Jurkat, Clone E6-1 (cell line): Measurements from ENCODE around the gene PLIN5.
"Not testable (repeated sequence)": the region's sequence is repeated elsewhere in the genome, so short reads cannot be mapped to it uniquely, and the experiment has no call there.

Source experiments
- DNase-seq: peaks from one replicate; pipeline ENCODE4 v3.0.0-alpha.2; 2011; ENCODE audit warnings: low read depth, low spot score
- H3K4me3 ChIP-seq: 2 replicates; pipeline ENCODE4 v1.5.1; 2011; ENCODE audit warnings: mild to moderate bottlenecking, low read length, control low read depth, moderate library complexity

The PLIN5 gene

DNA sequence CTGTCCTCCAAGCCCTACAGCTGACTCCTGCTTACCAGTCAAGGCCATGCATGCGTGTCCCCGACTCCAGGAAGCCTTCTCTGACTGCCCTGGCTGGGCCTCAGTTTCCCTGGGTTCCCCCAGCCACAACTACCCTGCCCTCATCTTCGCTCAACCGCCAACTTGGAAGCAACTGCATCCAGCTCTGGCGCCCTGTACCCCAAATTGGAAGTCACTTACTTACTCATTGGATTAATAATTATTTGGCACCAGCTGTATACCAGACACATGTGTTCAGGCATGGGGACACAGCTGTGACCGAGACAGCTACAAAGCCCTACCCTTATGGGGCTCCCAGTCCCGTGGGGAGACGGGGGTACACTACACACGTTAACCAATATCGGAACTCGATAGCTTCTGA, 35.4 kb upstream of the PLIN5 start:
- H3K4me3 ChIP-seq, result no peak overlapping the region
- DNase-seq, result no peak

DNA sequence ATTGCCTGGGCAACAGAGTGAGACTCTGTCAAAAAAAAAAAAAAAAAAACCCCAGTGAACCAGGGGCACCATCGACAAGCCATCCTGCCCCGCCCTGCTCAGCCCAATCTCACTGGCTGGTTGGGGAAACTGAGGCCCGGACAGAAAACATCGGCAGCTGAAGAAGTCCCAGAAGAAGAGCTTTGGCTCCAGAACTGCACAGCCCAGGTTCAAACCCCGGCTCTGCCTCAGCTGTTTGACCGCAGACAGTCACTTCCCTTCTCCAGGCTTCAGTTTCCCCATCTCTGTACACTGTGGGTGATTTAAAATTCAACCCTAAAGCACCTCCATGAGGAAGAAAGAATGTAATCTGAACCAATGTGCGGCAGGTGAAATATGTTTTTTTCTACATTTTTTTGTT, 33.9 kb upstream of the PLIN5 start:
- H3K4me3 ChIP-seq, result no peak overlapping the region
- no peak for DNase-seq

DNA sequence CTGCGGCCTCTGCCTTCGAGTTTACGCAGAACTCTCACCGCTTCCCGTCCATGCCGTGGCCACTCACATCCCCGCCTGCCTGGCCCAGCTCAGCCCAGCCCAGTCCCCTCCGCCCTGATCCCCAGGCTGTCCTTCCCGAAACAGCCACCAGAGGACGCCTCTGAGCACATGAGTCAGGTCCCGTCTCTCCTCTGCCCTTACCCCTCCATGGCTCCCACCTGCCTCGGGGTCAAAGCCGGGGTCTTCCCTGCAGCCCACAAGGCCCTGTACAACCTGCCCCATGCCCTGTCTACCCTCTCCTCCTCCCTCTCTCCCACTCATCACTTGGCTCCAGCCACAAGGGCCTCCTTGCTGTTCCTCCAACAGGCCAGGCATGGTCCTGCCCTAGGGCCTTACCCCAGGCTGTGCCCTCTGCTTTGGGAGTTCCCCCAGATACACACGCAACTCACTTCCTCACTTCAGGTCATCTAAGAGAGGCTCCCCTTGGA, 32.6 kb upstream of the PLIN5 start:
- DNase-seq, result no peak
- no peak overlapping the region for H3K4me3 ChIP-seq

DNA sequence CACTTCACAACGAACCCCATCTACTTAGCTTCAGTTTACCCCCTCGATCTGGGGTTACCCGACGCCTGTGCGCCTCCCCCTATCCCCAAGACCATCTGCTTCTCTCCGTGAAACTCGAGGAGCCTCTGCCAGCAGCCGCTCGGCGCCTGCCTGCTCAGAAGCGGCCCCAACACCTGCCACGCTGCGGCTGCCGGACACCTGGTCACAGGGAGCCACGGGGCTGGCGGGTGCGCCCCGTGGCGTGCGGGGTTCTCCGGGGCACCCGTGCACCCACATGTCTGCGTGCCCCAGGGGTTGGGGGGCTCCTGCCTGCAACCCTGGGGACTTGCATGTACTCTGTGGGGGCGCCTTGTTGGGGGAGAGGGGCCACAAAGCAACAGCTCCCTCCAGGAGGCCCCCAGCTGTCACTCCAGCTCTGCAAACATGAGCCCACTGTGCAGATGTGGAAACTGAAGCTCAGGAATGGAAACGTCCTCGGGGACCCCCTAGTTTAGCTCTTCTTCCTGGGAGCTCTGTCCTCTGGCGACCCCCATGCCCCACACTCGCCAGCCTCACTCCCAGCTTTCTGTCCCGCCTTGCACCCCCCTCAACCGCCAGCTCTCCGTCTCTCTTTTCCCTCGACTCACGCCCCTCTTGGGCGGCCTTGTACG, 31.5 kb upstream of the PLIN5 start:
- no peak for DNase-seq
- no peak overlapping the region for H3K4me3 ChIP-seq

DNA sequence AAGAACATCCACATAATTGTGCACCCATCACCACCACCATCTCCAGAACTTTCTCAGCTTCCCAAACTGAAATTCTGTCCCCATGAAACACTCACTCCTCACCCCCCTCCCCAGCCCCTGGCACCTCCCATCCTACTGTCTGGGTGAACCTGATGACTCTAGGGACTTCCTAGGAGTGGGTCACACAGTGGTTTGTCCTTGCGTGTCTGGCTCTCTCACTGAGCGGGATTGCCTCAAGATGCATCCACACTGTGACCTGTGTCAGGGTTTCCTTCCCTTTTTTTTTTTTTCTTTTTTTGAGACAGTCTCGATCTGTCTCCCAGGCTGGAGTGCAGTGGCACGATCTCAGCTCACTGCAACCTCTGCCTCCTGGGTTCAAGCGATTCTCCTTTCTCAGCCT, 28.5 kb upstream of the PLIN5 start:
- DNase-seq, H3K4me3 ChIP-seq: not testable (repeated sequence)

DNA sequence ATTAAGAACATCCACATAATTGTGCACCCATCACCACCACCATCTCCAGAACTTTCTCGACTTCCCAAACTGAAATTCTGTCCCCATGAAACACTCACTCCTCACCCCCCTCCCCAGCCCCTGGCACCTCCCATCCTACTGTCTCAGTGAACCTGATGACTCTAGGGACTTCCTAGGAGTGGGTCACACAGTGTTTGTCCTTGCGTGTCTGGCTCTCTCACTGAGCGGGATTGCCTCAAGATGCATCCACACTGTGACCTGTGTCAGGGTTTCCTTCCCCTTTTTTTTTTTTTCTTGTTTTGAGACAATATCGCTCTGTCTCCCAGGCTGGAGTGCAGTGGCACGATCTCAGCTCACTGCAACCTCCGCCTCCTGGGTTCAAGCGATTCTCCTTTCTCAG, 27.1 kb upstream of the PLIN5 start:
- not testable (repeated sequence) for DNase-seq, H3K4me3 ChIP-seq

DNA sequence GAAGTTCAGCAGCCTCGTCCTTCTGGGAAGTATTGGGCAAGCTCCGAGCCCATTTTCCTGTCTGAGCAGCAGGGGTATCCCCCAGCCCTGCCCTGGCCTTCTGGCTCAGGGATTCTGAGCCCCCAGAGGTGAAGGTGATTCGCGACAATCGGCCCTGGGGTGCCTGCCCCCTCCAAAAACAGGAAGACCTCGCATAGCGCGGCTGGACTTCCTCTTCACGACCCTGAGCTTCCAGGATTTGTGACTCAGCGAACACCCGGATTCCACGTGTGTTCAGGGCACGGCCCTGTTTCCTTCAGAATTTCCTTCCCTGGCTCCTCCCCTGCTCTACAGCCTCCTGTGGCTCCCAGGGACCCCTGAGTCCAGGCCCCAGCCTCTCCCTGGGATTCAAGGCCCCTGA, 24.5 kb upstream of the PLIN5 start, which contains the start of gene SEMA6B:
Gene SEMA6B (minus strand): TSS at position 116 of the 400 bp plus-strand sequence. CDS start 1,227 bp downstream, outside the sequence.
- no peak for DNase-seq
- no peak within 1 kb of the TSS for H3K4me3 ChIP-seq

DNA sequence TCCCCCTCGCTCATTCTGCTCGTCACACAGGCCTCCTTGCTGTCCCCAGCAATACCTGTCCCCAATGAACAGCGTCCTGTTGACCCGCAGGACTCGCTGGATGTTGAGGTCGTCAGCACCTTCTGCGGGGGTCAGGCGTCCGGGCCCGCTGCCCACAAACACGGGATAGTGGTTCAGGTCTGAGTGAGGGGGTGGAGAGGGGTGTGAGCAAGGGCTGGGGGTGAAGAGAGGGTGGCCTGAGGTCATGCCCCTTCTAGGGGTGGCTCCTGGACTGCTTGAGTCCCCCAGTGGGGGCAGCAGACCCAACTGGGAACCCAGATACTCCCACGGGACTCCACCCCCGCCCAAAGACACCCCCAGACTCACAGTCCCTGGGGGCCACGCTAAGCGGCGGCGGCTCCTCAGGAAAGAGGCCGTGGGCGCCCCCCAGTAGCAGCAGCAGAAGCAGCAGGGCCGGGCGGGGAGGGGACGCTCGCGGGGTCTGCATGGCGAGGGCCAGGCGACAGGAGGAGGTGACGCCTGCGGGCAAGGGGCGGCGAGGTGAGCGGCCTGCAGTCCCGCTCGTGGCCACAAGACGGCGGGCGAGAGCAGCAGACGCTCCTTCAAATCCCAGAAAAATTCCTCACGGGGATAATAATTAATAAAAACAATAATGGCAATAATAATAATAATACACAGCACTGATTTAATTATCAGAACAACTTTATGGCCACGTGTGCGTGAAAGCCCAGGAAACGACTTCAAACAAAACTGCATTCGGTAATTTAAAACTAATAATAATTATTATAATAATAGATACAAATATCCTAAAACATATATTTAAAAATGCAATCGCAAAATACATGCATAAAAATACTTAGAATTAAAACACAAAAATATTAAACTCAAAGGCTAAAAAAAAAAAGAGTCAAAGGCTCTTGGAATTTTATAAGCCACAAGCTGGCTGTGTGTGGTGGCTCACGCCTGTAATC, 23.2 kb upstream of the PLIN5 start:
- no peak for DNase-seq

DNA sequence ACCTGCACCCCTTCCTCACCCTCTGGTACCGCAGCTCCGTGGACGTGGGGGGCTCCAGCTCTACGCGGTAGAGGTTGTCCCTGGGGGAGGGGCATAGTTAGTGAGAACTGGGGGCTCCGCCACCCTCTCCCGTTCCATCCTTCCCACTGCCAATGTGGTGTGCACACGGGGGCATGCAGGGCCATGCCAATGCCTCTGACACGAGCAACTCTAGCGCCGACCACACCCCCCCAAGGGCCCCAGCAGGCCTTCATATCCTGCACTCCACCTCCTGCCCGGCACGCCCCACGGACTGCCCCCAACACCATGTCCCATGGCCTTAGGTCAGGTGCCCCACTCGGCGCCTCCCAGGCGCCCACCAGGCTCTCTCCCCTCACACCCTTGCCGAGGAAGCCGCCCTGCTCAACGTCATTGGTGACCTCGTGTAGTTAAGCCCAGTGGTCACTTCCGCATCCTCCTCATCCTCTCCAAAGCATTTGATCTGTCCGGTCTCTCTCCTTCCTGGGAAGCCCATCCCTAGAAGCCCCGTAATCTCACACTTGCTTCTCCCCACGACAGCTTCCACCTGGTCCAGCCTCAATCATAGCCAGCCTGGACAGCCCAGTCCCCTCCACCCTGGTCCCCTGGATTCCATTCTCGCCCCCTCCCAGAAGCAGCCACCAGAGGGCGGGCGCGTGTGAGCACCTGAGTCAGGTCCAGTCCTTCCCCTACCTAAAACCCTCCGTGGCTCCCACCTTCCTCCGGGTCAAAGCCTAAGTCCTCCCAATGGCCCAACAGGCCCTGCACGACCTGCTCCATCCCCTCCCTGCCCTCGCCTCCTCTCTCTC, 22.3 kb upstream of the PLIN5 start:
- H3K4me3 ChIP-seq, result no peak overlapping the region
- DNase-seq, result no peak

More for the DNA sequence above, 23.2 kb upstream of the PLIN5 start:
- no peak overlapping the region for H3K4me3 ChIP-seq

DNA sequence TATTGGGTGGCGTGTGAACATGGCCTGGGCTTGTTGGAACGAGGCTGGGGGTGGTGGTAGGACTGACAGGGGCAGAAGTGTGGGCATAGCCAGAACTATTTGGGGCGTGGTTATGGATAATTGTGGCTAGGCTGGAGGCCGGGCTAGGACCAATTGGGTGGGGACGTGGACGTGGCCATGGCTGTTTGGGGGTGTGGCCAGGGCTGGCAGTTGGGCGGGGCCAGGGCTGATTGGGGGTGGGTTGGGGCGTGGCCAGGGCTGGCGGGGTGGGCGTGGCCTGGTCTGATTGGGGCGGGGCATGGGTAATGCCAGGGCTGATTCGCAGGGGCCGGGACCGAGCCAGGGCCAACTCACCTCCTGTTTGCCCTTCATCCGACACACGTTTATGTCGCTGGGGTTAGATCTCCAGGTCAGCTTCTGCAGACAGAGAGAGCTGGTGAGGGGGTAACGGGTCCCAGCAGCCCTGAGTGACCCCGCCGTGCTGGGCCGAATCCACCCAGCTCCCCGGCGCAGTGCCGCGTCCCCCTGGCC, 21.6 kb upstream of the PLIN5 start:
- peak; percentile 15 for DNase-seq

DNA sequence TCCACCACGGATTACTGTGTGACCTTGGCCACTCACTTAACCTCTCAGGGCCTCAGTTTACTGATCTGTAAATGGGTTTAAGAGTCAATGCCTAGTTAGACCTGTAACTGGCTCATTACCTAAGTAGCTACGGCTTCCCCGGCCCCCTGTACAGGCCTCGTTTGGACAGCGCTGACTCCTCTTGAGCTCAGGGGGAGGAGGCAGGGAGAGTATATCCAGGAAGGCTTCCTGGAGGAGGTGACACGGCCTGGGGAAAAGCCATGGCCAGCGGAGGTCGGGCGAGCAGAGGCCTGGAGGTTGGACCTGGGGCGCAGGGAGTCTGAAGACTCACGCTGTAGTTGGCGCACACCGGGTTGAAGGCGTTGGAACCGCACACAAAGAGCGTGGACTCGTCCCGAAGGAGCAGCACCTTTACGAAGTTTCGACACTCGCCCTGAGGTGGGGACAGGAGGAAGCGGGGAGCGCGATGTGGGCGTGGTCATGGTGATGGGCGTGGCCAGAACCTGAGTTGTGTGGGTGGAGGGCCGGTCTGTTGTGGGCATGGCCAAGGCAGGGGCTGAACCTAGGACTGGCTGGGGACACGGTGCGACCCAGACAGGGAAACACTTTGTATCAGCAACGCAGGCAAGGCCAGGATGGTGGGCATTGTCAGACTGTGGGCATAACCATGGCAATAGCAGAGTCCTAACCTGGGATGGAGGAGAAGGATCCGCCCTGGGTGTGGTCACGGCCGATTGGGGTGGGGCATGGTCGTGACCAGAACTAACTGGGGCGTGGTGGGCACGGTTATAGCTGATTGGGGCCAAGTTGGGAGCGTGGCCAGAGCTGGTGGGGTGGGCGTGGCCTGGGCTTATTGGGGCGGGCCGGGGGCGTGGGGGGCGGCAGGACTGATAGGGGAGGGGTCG, 20.9 kb upstream of the PLIN5 start:
- peak; percentile 15 for DNase-seq

More for the DNA sequence above, 21.6 kb upstream of the PLIN5 start:
- H3K4me3 ChIP-seq, result no peak overlapping the region

DNA sequence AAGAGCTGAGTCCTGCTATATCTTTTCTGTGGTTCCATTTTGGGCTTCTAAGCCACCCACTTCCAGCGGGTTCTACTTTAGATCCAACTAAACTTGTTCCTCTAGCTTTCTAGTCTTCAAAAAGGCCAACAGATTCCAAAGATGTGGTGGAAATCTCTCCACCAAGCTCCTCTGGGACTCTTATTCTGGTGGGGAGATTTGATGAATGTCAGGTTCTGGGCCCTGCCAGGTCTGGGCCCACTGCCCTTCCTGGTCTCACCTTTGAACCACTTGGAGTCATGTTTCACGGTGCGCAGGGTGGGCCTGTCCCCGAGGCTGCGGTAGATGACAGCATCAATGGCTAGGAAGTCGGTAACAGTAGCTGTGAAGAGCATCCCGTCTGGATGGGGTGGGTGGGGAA, 19.7 kb upstream of the PLIN5 start:
- no peak overlapping the region for H3K4me3 ChIP-seq
- no peak for DNase-seq

More for the DNA sequence above, 20.9 kb upstream of the PLIN5 start:
- H3K4me3 ChIP-seq, result no peak overlapping the region

DNA sequence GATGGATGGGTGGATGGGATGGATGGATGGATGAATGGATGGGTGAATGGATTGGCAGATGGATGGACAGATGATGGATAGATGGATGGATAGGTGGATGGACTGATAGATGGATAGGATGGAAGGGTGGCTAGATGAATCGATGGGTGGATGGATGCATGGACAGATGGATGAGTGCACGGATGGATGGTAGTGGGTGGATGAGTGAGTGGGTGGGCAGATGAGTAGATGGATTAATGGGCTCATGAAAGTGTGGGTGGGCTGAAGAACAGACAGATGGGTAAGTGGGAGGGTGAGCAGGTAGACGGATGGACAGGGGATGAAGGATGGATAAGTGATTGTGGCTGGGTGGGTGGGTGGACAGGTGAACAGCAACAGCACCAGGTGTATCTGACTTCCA, 18.8 kb upstream of the PLIN5 start:
- DNase-seq, result no peak
- no peak overlapping the region for H3K4me3 ChIP-seq

DNA sequence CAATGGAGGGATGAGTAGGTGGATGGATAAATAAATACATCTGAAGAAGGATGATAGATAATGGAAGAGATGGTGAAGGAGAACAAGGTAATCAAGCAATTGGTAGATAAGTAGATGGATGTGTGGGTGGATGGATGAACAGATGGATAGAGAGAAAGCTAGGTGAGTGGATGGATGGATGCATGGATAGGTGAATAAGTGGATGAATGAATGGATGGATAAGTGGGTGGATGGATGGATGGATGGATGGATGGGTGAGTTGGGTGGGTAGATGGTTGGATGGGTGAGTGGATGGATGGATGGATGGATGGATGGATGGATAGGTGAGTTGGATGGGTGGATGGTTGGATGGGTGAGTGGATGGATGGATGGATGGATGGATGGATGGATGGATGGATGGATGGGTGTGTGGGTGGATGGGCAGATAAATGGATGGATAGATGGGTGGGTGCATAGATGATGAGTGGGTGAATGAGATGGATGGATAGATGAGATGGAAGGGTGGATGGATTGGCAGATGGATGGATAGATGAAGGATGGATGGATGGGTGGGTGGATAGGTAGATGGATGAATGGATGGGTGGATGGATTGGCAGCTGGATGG, 18.2 kb upstream of the PLIN5 start:
- no peak for DNase-seq

DNA sequence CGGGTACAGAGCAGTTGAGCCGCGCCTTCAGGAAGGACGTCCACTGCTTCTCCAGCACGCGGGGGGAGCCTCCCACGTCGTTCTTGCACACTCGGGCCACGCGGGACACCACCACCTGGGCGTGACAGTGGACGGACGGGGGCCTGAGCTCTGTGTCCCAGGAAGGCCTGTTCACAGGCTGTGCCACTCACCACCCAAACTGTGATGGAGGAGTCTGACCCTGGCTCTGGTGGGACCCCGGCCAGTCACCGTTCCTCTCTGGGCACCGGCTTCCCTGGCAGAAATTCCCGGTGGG, 17.4 kb upstream of the PLIN5 start:
- DNase-seq, result no peak
- no peak overlapping the region for H3K4me3 ChIP-seq

More for the DNA sequence above, 18.2 kb upstream of the PLIN5 start:
- no peak overlapping the region for H3K4me3 ChIP-seq

DNA sequence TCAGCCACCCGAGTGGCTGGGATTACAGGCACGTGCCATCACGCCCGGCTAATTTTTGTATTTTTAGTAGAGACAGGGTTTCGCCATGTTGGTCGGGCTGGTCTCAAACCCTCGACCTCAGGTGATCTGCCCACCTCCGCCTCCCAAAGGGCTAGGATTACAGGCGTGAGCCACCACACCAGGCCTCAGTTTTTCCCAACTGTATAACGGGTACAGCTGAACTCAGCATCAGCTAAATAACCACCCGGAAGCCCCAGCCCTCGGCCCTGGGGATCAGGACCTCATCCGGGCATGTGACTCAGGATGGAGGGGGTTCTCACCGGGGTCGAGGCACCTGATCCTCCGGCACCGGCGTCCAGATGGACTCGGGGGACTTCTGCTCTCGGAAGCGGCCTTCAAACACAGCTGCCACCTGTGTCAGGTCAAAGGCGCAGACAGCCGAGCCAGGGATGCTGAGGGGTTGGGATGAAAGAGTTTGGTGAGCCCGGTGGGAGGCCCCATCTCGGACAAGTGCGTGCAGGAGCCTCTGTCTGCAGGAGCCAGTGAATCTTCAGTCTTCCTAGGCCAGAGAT, 15.5 kb upstream of the PLIN5 start:
- no peak overlapping the region for H3K4me3 ChIP-seq
- DNase-seq, result no peak

DNA sequence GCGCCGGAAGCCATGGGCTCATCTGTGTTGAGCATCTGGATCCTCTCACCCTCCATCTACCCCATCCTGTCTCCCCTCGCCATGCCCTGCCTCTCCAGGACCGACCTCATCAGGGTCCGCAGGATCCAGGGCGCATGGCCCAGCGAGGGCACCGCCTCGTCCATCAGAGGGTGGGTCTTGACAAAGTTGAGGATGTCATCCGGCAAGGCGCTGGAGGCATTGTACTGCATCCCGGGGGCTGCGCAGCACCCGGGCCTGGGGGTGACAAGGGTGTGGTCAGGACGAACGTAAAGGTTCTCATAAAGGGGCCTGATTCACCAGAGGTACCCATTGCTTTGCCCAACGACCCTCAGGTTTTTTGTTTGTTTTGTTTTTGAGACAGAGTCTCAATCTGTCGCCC, 15.0 kb upstream of the PLIN5 start:
- no peak overlapping the region for H3K4me3 ChIP-seq
- no peak for DNase-seq

DNA sequence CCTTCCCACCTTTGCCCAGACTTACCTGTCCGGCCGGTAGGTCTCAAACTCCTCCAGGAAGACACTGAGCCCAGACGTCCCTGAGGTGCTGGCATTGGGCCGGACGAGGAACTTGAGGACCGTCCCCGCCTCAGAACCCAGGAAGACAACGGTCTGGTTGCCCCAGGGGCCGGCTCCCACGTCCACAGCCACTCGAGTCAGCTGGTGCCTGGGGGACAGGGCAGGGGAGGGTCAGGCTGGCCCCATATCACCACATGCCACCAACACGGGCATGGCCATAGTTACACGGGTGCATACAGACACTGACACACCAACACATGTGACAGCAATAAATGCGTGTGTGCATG, 13.2 kb upstream of the PLIN5 start:
- H3K4me3 ChIP-seq, result no peak overlapping the region
- no peak for DNase-seq
